Upper lobe of left lung (tissue), 6 donors: ENCODE measurements around the gene RASSF5. TPM values are rescaled to one million over a fixed set of nuclear protein-coding genes. Genes with fewer than 3 reads are reported as not detected.

ENCODE experiments used
- ATAC-seq, 2 donors: fragments of 200-7000 bp; cut with Tn5 transposase; one replicate each; pipeline ENCODE4 v1.9.1; 2022; ENCODE audit warnings: mild to moderate bottlenecking in 2 of 2, moderate library complexity in 2 of 2; ENCODE audit not compliant: low FRiP score in 2 of 2
- DNase-seq, 2 donors: peaks; one replicate each; pipeline ENCODE4 v3.0.0-alpha.2; 2019 to 2020
- H3K27ac ChIP-seq, 4 donors: fragments of 200-600 bp; sonication (generic); one replicate each; pipeline ENCODE4 v1.5.1; 2016 to 2019
- H3K27me3 ChIP-seq, 4 donors: fragments of 200-600 bp; sonication (generic); one replicate each; pipeline ENCODE4 v1.5.1; 2017 to 2019
- H3K36me3 ChIP-seq, 4 donors: fragments of 200-600 bp; sonication (generic); one replicate each; pipeline ENCODE4 v1.5.1; 2016 to 2019
- H3K4me1 ChIP-seq, 4 donors: fragments of 200-600 bp; sonication (generic); one replicate each; pipeline ENCODE4 v1.5.1; 2018 to 2019
- H3K4me3 ChIP-seq, 4 donors: fragments of 200-600 bp; sonication (generic); one replicate each; pipeline ENCODE4 v1.5.1; 2017 to 2019; ENCODE audit warnings: mild to moderate bottlenecking in 2 of 4, moderate library complexity in 1 of 4
- H3K9me3 ChIP-seq, 4 donors: fragments of 200-600 bp; sonication (generic); one replicate each; pipeline ENCODE4 v1.5.1; 2018 to 2019
- CTCF ChIP-seq, 6 experiments: fragments of 450-650 bp in 4 of 6; fragments of 200-600 bp in 2 of 6; sonication (generic) in 2 of 6; IDR thresholded peaks; one replicate each; pipeline ENCODE4 v1.5.1; 2016 to 2019; ENCODE audit warnings: antibody characterized with exemption in 6 of 6
- EP300 ChIP-seq, 4 donors: sonication (generic); formaldehyde crosslinking; IDR thresholded peaks; one replicate each; pipeline ENCODE4 v1.5.1; 2017; ENCODE audit warnings: antibody characterized with exemption in 4 of 4, control low read depth in 2 of 4
- POLR2A ChIP-seq, 4 donors: fragments of 450-650 bp; IDR thresholded peaks; one replicate each; pipeline ENCODE4 v1.5.1; 2016 to 2017; ENCODE audit warnings: antibody characterized with exemption in 4 of 4, mild to moderate bottlenecking in 2 of 4
- POLR2AphosphoS5 ChIP-seq, 2 donors: sonication (generic); formaldehyde crosslinking; IDR thresholded peaks; one replicate each; pipeline ENCODE4 v1.5.1; 2017; ENCODE audit warnings: antibody characterized with exemption in 2 of 2
- WGBS, 2 donors: methylation state at CpG; one replicate each; pipeline ENCODE4 v1.1.5; 2017 to 2018; 5-methylcytosine and 5-hydroxymethylcytosine counted together
- total RNA-seq, 6 donors: library from RNA; depleted of rRNA in 4 of 6; stranded (reverse); fragments of >200 nt in 4 of 6; gene quantifications; one replicate each; pipeline versions ENCODE4 v1.1.0 to v1.2.1, GENCODE V29; 2016 to 2021
- donor health status: DM: no; HTN: no; CAD: no; lungs with moderate emphysema.
- donor health status: DM: no; HTN: yes; CAD: no; lungs with severe emphysema.

The RASSF5 gene
- total RNA-seq, 6 donors from 2014 or later, result 47.2 to 61.1 (median 54.9) TPM

GRCh38 chr1:206551296-206551985 lies 44.1 kb downstream of the RASSF5 start:
- 77 to 92% methylated on average over 9 of the region's 9 CpGs for WGBS, 2 donors
- Histone ChIP-seq H3K36me3 (no peaks in the 10 kb centered on the region), H3K27ac (peak overlapping the region in 3 of 4 donors; percentile 23 to 27 (median 27)), H3K4me3 (no peak overlapping the region), H3K9me3 (no peaks in the 10 kb centered on the region), H3K27me3 (no peaks in the 10 kb centered on the region), H3K4me1 (peaks cover 16 to 49% (median 38%) of the 10 kb centered on the region in 4 donors)
- DNase-seq, result no peak
- TF ChIP-seq CTCF (IDR thresholded peaks at IDR 0.05) (no peak), EP300 (IDR thresholded peaks at IDR 0.05) (no peak), POLR2A (IDR thresholded peaks at IDR 0.05) (no peak), POLR2AphosphoS5 (IDR thresholded peaks at IDR 0.05) (no peak)
- peak in 1 of 2 donors; percentile 25 for ATAC-seq

GRCh38 chr1:206551986-206552326 lies 44.6 kb downstream of the RASSF5 start:
- ATAC-seq, result no peak
- H3K4me3 ChIP-seq, result no peak overlapping the region
- DNase-seq, result no peak
- peaks cover 21 to 54% (median 43%) of the 10 kb centered on the region in 4 donors for H3K4me1 ChIP-seq
- no peaks in the 10 kb centered on the region for H3K36me3 ChIP-seq
- no peaks in the 10 kb centered on the region for H3K27me3 ChIP-seq
- peak overlapping the region in 3 of 4 donors; percentile 23 to 27 (median 27) for H3K27ac ChIP-seq
- WGBS, 2 donors, result 84 to 86% methylated on average over 2 to 3 of the region's 3 CpGs
- TF ChIP-seq CTCF (IDR thresholded peaks at IDR 0.05) (no peak), POLR2AphosphoS5 (IDR thresholded peaks at IDR 0.05) (no peak)
- H3K9me3 ChIP-seq, result no peaks in the 10 kb centered on the region

GRCh38 chr1:206554211-206554610 lies 46.9 kb downstream of the RASSF5 start:
- peaks cover 37 to 76% (median 63%) of the 10 kb centered on the region in 4 donors for H3K4me1 ChIP-seq
- no peaks in the 10 kb centered on the region for H3K36me3 ChIP-seq
- H3K9me3 ChIP-seq, result no peaks in the 10 kb centered on the region
- ATAC-seq (no peak), DNase-seq (no peak)
- H3K27me3 ChIP-seq, result no peaks in the 10 kb centered on the region
- WGBS, 2 donors, result 87 to 96% methylated on average over 3 of the region's 3 CpGs
- H3K4me3 ChIP-seq, result no peak overlapping the region
- peak overlapping the region in 1 of 4 donors; percentile 7 for H3K27ac ChIP-seq
- TF ChIP-seq CTCF (IDR thresholded peaks at IDR 0.05), result no peak
- TF ChIP-seq POLR2AphosphoS5 (IDR thresholded peaks at IDR 0.05), result no peak

GRCh38 chr1:206554701-206555472 lies 47.6 kb downstream of the RASSF5 start:
- H3K4me3 ChIP-seq, result no peak overlapping the region
- H3K9me3 ChIP-seq, result no peaks in the 10 kb centered on the region
- H3K36me3 ChIP-seq, result no peaks in the 10 kb centered on the region
- H3K4me1 ChIP-seq, result peaks cover 44 to 82% (median 70%) of the 10 kb centered on the region in 4 donors
- WGBS, 2 donors, result 92 to 96% methylated on average over 1 of the region's 1 CpG
- H3K27me3 ChIP-seq, result no peaks in the 10 kb centered on the region
- DNase-seq (no peak), ATAC-seq (no peak)
- TF ChIP-seq CTCF (IDR thresholded peaks at IDR 0.05) (no peak), EP300 (IDR thresholded peaks at IDR 0.05) (no peak), POLR2A (IDR thresholded peaks at IDR 0.05) (no peak), POLR2AphosphoS5 (IDR thresholded peaks at IDR 0.05) (no peak)
- peak overlapping the region in 1 of 4 donors; percentile 7 for H3K27ac ChIP-seq
